ENCODE data around the gene E2F4. TPM values are rescaled to one million over a fixed set of nuclear protein-coding genes. Genes with fewer than 3 reads are reported as not detected.

E2F4 gene
- total and polyA plus RNA-seq, 2 of the 13 experiments (the other 11 are each of a cell fraction or from before 2014, with no cell fraction given): 84.8 to 91.2 TPM

DNA sequence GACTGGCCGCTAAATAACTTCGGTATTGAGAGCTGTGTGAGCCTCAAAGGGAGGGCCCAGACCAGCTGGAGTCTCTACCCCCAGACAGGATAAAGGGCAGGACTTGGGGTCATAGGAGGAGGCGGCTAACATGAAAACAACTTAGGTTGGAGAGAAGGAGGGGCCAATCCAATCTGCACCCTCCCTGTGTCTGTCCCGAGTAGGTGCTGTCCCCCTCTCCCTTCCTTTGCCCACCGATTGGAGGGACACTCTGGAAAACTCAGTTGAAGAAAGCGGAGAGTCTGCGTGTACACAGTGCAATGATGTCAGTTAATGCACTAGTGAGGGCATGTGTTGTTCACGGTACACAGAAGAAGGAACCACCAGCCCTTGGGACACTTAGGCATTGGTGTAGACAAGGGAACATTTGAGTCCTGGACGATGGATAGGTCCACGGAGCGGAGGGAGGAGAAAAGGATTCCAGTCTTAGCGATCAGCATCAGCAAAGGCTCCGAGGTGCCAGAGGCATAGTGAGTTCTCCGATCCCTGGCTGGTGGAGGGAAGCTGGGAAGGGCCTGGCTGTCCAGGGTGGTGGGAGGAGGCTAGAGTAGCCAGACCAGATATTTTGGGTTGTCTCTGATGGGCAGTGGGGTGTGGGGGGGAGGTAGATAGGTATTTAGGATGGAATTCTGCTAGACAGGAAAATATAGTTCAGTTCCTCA is 20.9 kb upstream of the E2F4 start (continued):
- no peak for TF ChIP-seq REXO4 (CRISPR knock-in tag; IDR thresholded peaks at IDR 0.05; ENCODE audit: borderline replicate concordance)
- TF ChIP-seq HDAC6 (IDR thresholded peaks at IDR 0.05; ENCODE audit: low read depth, low read length): no peak
- TF ChIP-seq, protein P1, sequence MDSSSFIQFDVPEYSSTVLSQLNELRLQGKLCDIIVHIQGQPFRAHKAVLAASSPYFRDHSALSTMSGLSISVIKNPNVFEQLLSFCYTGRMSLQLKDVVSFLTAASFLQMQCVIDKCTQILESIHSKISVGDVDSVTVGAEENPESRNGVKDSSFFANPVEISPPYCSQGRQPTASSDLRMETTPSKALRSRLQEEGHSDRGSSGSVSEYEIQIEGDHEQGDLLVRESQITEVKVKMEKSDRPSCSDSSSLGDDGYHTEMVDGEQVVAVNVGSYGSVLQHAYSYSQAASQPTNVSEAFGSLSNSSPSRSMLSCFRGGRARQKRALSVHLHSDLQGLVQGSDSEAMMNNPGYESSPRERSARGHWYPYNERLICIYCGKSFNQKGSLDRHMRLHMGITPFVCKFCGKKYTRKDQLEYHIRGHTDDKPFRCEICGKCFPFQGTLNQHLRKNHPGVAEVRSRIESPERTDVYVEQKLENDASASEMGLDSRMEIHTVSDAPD (CRISPR knock-in tag; IDR thresholded peaks at IDR 0.05): no peak
- no peak for TF ChIP-seq ATF7-NPFF (CRISPR knock-in tag; IDR thresholded peaks at IDR 0.05; ENCODE audit: low read depth)
- no peak for TF ChIP-seq ZNF572 (CRISPR knock-in tag; IDR thresholded peaks at IDR 0.05)
- no peak for TF ChIP-seq PLRG1 (conservative IDR thresholded peaks at IDR 0.05)
- TF ChIP-seq, protein P2, sequence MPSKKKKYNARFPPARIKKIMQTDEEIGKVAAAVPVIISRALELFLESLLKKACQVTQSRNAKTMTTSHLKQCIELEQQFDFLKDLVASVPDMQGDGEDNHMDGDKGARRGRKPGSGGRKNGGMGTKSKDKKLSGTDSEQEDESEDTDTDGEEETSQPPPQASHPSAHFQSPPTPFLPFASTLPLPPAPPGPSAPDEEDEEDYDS (CRISPR knock-in tag; IDR thresholded peaks at IDR 0.05): no peak; the same call in 1 of the 2 replicates
- TF ChIP-seq, protein P3, sequence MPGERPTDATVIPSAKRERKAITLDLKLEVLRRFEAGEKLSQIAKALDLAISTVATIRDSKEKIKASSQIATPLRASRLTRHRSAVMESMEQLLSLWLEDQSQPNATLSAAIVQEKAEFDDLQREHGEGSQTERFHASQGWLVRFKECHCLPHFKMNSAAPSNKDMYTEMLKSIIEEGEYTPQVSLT (CRISPR knock-in tag; IDR thresholded peaks at IDR 0.05; ENCODE audit: borderline replicate concordance, low read depth): no peak
- TF ChIP-seq NKX3-1 (CRISPR knock-in tag; IDR thresholded peaks at IDR 0.05): no peak
- TF ChIP-seq, protein P4, sequence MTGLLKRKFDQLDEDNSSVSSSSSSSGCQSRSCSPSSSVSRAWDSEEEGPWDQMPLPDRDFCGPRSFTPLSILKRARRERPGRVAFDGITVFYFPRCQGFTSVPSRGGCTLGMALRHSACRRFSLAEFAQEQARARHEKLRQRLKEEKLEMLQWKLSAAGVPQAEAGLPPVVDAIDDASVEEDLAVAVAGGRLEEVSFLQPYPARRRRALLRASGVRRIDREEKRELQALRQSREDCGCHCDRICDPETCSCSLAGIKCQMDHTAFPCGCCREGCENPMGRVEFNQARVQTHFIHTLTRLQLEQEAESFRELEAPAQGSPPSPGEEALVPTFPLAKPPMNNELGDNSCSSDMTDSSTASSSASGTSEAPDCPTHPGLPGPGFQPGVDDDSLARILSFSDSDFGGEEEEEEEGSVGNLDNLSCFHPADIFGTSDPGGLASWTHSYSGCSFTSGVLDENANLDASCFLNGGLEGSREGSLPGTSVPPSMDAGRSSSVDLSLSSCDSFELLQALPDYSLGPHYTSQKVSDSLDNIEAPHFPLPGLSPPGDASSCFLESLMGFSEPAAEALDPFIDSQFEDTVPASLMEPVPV (CRISPR knock-in tag; IDR thresholded peaks at IDR 0.05): no peak
- TF ChIP-seq ZNF619 (CRISPR knock-in tag; IDR thresholded peaks at IDR 0.05): 0 out of 2 replicates have a peak, but pooled peaks have one; percentile 1
- TF ChIP-seq RELA (CRISPR knock-in tag; IDR thresholded peaks at IDR 0.05): no peak
- peak; percentile 73; the same call in 1 of the 2 replicates for TF ChIP-seq ZNF510 (CRISPR knock-in tag; IDR thresholded peaks at IDR 0.05; ENCODE audit: low read depth)
- no peak for TF ChIP-seq ZNF33A (CRISPR knock-in tag; IDR thresholded peaks at IDR 0.05; ENCODE audit: borderline replicate concordance)
- no peak for TF ChIP-seq ZNF12 (CRISPR knock-in tag; IDR thresholded peaks at IDR 0.05)
- TF ChIP-seq NR2F6 (IDR thresholded peaks at IDR 0.05): no peak
- peak; percentile 26; the same call in 1 of the 2 replicates for TF ChIP-seq NR2F6 (CRISPR knock-in tag; IDR thresholded peaks at IDR 0.05)
- TF ChIP-seq SMAD3 (CRISPR knock-in tag; IDR thresholded peaks at IDR 0.05): no peak
- no peak for TF ChIP-seq ZNF30 (CRISPR knock-in tag; IDR thresholded peaks at IDR 0.05)
- TF ChIP-seq JUNB (CRISPR knock-in tag; IDR thresholded peaks at IDR 0.05; ENCODE audit: borderline replicate concordance): no peak
- TF ChIP-seq, protein P5, sequence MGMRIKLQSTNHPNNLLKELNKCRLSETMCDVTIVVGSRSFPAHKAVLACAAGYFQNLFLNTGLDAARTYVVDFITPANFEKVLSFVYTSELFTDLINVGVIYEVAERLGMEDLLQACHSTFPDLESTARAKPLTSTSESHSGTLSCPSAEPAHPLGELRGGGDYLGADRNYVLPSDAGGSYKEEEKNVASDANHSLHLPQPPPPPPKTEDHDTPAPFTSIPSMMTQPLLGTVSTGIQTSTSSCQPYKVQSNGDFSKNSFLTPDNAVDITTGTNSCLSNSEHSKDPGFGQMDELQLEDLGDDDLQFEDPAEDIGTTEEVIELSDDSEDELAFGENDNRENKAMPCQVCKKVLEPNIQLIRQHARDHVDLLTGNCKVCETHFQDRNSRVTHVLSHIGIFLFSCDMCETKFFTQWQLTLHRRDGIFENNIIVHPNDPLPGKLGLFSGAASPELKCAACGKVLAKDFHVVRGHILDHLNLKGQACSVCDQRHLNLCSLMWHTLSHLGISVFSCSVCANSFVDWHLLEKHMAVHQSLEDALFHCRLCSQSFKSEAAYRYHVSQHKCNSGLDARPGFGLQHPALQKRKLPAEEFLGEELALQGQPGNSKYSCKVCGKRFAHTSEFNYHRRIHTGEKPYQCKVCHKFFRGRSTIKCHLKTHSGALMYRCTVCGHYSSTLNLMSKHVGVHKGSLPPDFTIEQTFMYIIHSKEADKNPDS (CRISPR knock-in tag; IDR thresholded peaks at IDR 0.05): no peak
- no peak for TF ChIP-seq HHEX (CRISPR knock-in tag; IDR thresholded peaks at IDR 0.05)
- TF ChIP-seq, protein P6, sequence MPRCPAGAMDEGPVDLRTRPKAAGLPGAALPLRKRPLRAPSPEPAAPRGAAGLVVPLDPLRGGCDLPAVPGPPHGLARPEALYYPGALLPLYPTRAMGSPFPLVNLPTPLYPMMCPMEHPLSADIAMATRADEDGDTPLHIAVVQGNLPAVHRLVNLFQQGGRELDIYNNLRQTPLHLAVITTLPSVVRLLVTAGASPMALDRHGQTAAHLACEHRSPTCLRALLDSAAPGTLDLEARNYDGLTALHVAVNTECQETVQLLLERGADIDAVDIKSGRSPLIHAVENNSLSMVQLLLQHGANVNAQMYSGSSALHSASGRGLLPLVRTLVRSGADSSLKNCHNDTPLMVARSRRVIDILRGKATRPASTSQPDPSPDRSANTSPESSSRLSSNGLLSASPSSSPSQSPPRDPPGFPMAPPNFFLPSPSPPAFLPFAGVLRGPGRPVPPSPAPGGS (CRISPR knock-in tag; IDR thresholded peaks at IDR 0.05): no peak
- TF ChIP-seq FOXK2 (IDR thresholded peaks at IDR 0.05): no peak
- TF ChIP-seq ARID2 (CRISPR knock-in tag; IDR thresholded peaks at IDR 0.05; ENCODE audit: borderline replicate concordance): no peak
